Sciatic nerve (tissue), 2 donors: ENCODE data around the gene STK32A. TPM values are rescaled to one million over a fixed set of nuclear protein-coding genes. Genes with fewer than 3 reads are reported as not detected.
"Not testable (repeated sequence)": the region's sequence is repeated elsewhere in the genome, so short reads cannot be mapped to it uniquely, and the experiment has no call there.

ENCODE experiments used
- ATAC-seq: fragments of 200-7000 bp; cut with Tn5 transposase; one replicate; pipeline ENCODE4 v1.9.1; 2020; ENCODE audit warnings: mild to moderate bottlenecking, moderate library complexity
- DNase-seq: peaks from one replicate; pipeline ENCODE4 v3.0.0-alpha.2; 2020; ENCODE audit warnings: low spot score
- intact Hi-C: fragments of 100-400 bp; cut with DNase I; formaldehyde crosslinking; loops from one replicate; pipeline ENCODE4 v1.14.2; 2022
- total RNA-seq: library from RNA; stranded (reverse); fragmentation: NEBNext Ultra II Directional; extraction: Animal tissue kit (Norgen Biotek cat#: 25700); gene quantifications from one replicate; pipeline ENCODE4 v1.2.1, GENCODE V29; 2021
- donor health status: DM: no; HTN: no; CAD: no.
- donor health status: DM: no; HTN: no; CAD: no.

Gene STK32A
- total RNA-seq, 1 donor from 2014 or later: 29.1 TPM

DNA sequence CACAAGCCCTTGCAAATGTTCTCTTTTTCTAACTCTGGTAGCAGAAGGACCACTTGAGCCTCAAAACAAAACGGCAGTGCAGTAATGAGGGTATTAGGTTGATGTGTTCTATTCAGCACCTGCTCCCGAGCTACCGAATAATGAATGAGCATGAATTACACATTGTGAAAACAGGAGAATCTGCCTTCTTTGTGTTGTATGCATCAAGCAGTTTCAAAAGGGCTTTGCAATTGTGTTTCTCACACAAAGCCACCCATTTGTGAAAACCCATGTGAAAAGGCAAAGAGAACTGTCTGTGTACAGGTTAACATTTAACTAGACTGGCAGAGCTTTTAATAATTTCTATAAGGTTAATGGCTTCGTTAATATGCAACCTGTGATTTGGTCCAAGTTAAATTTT lies 97.8 kb downstream of the STK32A start:
- intact Hi-C loops: no loop called here
- no peak for ATAC-seq
- no peak for DNase-seq

DNA sequence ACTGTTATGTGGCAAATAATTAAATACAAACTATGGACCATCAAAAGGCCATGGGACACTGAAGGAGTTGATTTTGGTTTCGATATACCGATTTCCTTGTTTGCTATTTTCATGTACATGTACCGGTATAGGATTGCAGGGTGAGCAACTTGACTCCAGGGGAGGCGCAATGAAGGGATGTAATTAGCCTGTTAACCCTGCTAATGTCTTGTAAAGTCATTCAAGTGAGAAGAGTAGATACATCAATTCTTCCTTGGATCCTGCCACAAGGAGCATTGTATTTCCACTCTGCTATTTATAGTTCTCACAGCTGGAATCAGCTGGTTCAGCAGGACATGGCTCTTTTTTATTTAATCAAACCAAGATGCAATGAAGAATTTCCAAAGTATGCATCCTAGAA lies 102.0 kb downstream of the STK32A start:
- ATAC-seq (no peak), DNase-seq (no peak)
- intact Hi-C loops: no loop called here

DNA sequence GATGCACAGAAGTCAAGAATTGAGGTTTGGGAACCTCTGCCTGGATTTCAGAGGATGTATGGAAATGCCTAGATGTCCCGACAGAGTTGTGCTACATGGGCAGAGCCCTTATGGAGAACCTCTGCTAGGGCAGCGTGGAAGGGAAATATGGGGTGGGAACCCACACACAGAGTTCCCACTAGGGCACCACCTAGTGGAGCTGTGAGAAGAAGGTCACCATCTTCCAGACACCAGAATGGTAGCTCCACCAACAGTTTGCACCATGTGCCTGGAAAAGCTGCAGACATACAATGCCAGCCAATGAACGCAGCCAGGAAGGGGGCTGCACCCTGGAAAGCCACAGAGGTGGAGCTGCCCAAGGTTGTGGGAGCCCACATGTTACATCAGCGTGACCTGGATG lies 104.5 kb downstream of the STK32A start:
- ATAC-seq (no peak), DNase-seq (no peak)
- intact Hi-C loops: no loop called here

DNA sequence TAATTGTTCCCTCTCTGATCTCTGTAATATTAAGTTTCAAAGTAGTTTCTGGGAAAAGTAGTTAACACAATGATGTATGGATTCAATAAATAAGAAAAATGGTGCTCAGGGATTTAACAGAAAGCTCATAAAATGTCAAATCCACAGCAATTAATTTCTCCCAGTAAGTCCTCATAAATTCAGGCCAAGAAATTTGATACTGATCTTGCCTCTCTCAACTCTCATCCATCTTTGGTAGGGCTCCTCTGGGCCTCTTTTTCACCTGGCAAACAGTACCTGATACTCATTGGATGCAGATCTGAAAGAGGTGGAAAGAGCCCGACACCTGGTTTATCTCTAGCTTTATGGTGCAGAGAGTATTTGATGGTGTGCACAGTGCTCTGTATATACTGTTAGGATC lies 106.1 kb downstream of the STK32A start:
- intact Hi-C loops: no loop called here
- ATAC-seq (no peak), DNase-seq (no peak)

DNA sequence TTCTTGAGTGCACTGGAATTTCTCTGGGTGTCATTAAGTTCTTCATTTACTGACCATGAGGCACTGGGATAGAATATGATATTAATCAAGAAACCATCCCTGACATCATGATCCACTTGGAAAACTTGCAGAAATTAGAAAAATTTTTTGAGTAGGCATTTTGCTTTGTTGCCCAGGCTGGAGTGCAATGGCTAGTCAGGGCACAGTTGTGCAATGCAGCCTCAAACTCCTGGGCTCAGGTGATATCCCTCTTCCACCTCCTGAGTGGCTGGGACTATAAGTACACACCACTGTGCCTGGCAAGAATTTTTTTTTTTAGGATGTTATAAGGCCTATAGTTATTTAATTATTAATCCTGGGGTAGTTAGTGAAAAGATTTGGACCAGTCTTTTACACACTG lies 106.5 kb downstream of the STK32A start:
- DNase-seq (no peak), ATAC-seq (no peak)
- intact Hi-C loops: no loop called here

DNA sequence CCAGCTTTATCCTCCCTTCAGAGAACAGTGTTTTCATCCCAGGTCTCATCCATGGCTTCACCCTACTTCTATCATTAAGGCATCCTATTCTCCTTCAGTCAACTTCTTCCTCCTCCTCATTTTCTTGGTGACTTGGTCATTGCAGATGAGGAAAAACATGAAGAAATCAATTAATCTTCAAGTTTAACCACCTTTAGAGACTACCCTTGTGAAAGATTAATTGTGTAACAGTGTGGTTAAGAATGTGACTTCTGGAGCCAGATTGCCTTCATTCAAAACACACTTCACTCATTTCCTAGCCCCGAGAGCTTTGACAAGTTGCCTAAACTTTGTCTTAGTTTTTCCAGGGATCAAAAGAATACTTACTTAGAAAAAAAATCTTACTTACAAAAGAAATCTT lies 110.0 kb downstream of the STK32A start:
- intact Hi-C loops: no loop called here
- DNase-seq (no peak), ATAC-seq (no peak)

DNA sequence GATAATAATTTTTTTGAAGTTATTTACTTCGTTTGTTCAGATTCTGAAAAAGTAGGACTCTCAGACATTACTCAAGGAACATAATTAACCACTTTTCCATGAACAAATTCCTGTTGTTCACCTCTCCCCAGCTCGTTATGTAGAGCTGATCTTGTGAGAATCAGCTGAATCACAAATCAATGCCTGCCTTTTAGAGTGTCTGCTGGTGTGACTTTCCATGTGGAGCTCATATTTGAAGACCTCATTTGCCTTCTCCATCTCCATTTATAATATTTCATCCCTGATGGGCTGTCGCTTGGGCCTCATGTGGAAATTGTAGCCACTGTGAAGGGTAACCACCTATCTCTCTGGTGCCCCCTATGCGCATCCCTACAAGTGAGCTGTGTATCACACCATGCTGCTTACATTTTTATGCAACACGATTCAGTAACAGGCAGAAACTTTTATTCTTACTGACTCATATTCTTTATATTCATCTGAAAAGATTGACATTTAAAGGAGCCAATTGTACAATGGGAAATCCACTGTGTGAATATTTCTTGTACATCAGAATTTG lies 111.3 kb downstream of the STK32A start:
- intact Hi-C loops: no loop called here
- DNase-seq (no peak), ATAC-seq (no peak)

DNA sequence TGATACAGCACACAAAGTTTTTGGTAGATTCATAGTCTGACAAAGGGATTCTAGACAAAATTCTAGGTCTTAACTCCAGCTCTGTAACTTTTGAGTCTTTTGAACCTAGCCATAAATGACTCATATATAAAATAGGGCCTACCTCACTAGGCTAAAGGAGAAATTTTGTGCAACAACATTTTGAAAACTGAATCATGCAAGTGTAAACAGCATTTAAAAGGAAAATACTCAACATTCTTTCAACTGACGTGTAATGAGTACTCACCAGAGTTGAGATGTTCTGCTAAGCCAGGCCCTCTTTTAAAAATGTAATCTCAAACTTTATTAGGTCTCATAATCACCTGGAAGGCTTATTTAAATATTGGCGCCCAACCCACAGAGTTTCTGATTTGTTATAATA lies 113.2 kb downstream of the STK32A start:
- ATAC-seq: no peak
- intact Hi-C loops: no loop called here
- no peak for DNase-seq

DNA sequence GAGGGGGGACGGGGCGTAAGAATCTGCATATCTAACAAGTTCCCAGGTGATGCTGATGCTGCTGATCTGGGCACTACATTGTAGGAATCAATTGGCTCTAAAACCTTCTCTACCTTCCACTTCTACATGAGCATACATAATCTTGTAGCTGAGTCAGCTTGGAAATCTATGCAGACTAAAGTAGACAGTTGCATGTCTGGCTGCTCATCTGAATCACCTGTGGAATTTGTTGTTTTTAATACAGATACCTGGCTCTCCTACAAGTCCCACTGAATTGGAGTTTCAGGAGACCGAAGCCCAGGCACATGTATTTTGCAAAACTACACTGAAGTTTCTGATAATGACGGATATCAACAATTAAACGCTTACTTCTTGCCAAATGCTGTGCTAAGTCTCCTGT lies 113.6 kb downstream of the STK32A start:
- intact Hi-C loops: no loop called here
- DNase-seq: no peak
- no peak for ATAC-seq

DNA sequence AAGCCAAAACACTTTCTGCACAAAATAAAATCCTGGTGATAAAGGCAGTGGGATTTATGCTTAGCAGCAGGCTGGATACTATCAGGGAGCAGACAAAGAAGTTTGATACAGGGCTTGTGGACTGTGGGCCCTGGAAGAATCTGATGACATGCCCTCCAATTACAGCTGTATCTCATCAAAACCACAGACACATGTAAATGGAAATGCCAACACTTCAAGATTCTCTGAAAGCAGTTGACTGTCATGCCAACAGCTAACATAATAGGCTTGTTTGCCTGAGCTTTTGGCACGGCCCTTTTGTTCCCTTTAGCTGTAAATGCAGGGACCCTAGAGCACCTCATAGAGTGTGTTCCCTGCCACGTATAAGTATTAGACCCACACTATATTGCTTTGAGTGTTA lies 114.4 kb downstream of the STK32A start:
- DNase-seq: no peak
- no peak for ATAC-seq
- intact Hi-C loops: no loop called here

DNA sequence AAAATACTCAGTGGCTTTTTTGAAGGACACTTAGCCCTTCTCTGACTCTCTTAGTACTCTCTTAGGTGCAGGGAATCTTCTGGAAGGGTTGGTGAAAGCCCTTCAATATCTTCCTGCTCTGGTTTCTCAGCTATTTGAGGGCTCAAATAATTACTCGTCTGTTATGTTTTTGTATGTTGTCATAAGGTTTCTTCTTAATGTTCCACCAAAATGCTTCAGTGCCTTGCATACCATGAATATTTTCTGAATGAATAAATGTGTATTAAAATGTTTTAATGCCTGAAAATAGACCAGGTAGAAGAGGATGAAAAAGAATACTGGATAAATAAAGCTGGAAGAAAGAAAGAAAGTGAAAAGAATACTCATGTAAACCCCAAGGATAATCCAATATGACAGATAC lies 124.3 kb downstream of the STK32A start:
- DNase-seq (no peak), ATAC-seq (no peak)
- intact Hi-C loops: no loop called here

DNA sequence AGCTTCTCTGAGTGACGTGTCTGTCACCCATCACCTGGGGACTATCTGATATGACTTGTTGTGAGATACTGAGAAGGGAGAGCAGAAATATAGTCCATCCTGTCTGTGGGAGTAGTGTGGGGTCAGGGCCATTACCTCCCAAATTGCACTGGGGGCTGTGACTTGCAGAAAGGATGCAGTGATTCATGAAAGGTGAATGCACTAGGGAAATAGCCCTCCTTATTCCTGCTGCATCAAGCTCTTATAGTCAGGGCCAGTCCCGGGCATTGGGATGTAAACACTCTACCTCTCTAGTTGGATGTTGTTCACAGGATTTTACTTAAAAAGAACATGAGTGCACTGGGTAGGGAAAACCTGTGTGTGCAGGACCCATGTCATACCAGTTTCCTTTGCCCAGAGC lies 124.8 kb downstream of the STK32A start:
- ATAC-seq (no peak), DNase-seq (no peak)
- intact Hi-C loops: no loop called here

DNA sequence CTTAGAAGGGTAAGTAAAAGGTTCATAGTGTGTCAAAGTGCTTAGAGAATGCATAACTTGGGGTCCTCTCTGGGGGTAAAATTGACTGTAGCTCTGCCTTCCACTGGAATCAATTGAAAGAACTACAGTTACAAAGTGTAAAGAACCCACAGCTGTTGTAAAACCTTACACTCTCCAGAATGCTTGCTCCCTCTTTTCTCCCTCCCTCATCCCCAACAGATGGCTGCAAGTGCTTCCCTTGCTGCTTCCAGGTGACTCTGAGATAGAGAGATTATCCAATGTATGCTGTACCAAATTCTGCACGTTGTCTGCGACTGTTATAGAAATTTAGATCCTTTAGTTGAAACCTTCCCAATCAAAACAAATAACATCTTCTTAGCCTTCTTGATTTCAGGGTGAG lies 126.0 kb downstream of the STK32A start:
- no peak for ATAC-seq
- intact Hi-C loops: no loop called here
- DNase-seq: no peak

DNA sequence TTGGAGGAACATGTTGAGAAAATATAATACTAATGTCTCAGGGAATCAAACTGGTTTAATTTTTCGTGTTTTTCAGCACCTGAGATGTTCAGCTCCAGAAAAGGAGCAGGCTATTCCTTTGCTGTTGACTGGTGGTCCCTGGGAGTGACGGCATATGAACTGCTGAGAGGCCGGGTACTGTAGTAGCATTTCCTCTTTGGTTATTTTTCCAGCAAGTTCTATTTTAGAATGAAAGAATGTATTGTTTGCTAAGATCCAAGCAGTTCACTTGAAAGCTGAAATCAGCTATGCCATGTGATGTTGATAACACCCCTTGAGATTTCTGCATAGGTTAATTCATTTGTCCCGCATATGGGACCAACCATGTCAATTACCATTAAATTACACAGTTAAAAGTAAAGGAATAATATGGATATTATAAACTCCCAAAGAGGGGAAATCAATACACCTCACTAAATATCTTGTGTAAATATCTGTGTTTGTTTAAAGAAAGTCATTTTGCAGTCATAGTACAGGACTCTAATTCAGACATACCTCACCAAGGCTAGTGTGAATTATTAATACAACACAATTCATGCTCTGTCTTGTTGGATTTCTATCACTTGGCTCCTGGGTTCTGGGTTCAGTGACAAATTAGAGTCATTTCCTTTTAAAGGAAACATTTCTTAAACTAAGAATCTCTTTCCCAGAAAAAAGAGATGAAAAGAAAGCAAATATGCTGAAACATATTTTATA lies 126.8 kb downstream of the STK32A start:
- no peak for ATAC-seq
- DNase-seq: no peak
- intact Hi-C loops: no loop called here

DNA sequence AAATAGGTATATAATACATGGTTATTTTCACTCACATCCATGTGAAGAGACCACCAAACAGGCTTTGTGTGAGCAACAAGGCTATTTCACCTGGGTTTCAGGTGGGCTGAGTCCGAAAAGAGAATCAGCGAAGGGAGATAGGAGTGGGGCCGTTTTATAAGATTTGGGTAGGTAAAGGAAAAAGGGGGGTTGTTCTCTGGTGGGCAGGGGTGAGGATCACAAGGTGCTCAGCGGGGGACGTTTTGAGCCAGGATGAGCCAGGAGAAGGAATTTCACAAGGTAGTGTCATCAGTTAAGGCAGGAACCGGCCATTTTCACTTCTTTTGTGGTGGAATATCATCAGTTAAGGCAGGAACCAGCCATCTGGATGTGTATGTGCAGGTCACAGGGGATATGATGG lies 132.6 kb downstream of the STK32A start:
- intact Hi-C loops, ATAC-seq, DNase-seq: not testable (repeated sequence)

DNA sequence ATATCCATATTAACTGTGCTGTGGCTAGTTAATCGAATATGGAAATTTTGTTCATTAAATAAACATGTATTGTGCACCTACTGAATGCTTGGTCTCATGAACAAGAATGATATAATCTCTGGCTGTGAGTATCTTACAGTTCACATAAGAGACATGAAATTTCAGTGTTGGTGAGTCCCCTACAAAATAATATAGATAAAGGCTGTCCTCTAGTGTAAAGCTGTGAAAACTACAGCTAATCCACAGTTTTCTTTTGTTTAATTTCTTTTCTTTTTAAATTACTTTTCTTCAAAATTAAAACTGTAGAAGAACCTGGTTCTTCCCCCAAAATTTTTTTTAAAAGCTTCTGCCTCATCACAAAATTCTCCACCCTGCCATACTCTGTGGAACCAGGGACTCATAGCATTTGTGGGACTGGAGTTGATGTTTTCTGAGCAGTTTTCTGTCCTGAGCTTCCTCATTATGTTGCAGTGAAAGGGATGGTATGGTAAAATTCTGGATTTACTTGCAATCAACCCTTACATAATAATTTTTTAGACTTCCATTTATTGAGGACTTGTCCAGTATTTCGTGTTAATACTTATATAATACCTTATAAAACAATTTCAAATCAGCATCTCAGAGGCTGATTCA lies 135.0 kb downstream of the STK32A start:
- DNase-seq: no peak
- ATAC-seq: peak; percentile 53
- intact Hi-C loops: no loop called here

DNA sequence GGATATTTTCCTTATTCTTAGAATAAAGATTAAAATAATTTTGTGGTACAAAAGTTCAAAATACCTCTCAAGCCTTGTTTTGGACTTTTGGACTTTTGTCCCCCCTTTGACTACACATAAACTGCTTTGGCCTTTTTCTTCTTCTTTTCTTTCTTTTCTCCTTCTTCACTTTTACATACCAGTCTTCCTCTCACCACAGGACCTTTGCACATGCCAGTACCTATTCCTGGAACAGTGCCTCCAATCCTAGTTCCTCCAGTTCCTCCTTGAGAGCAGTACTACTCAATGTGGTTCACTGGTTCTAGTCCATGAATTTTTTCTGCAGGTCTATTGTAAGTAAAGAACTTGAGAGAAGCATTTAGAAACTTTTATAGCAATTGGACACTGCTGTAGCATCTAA lies 136.5 kb downstream of the STK32A start:
- no peak for ATAC-seq
- no peak for DNase-seq
- intact Hi-C loops: no loop called here

DNA sequence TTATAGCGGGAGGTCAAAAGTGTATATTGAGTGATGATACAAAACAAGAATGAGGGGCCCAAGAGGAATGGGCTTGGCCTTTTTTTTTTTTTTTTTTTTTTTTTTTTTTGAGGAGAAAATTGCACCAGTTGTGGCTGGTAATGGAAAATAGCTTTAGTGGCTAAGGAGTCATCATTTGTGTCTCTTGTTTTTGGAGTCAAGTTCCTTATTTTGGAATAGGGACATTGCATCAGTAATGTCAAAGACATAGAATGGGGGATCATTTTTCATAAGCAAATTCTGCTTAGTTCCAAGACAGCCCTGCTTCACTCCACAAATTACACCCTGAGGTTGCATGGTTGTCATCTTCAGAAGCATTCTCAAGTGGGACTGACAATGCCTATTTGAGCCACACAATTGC lies 137.4 kb downstream of the STK32A start:
- intact Hi-C loops: no loop called here
- ATAC-seq (no peak), DNase-seq (no peak)

DNA sequence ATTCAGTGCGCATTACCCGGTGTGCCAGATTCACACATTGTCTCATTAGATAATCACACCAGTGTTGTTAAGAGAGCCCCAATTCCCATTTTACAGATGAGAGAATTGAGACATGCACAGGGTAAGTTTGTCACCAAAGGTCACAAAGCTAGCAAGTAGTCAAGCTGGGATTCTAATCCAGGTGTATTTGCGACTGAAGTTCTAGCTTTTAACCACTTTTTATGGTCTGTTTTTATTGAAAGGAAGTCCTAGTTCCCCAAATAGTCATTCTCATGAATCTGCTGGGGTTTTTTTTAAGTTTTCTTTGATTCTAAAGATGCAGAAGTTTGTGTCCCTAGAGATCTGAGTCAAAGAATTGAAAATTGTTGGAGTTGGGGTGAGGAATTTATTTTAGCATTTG lies 138.5 kb downstream of the STK32A start:
- intact Hi-C loops: no loop called here

DNA sequence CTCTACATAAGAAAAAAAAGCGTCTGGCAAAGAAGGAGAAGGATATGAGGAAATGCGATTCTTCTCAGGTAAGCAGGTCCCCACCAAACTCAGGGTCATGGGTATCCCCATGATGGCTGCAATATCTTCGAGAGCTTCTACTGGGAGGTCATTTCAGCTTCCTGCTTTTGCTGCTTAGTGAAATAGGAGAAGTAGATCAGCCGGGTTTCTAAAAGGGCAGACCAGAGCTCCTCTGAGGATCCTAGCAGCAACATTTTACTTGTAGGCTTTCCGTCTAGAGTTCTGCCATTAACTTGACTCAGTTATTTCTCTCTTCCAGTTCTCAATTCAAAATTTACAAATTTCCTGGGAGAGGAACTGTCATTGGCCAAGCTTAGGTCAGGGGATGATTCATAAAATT lies 140.3 kb downstream of the STK32A start:
- no peak for ATAC-seq
- intact Hi-C loops: no loop called here
- DNase-seq: no peak

More for the DNA sequence above, 138.5 kb downstream of the STK32A start:
- ATAC-seq (no peak), DNase-seq (no peak)

DNA sequence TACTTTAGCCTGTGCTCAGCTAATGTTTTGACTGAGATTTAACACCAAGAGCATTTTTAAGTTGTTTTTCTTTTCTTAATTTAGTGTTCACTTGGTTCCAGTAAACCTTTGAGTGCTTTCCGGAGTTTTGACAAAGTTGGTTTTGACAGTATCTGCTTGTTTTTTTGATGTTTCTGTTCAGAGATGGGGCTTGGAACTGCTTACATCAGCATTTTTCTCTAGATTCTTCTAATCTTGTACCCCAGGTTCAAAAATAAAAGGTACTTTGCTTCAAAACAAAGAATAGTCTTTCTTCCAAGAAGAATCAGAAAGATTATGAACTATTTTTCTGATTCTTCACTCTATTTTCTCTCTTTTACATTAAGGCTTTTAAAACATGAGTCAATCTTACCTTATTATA lies 142.9 kb downstream of the STK32A start:
- no peak for ATAC-seq
- DNase-seq: no peak
- intact Hi-C loops: no loop called here
